Spleen (tissue), 7 donors: ENCODE measurements around the gene CACNA2D1.

Source experiments
- CTCF ChIP-seq, 11 experiments: fragments of 200-600 bp in 7 of 11; fragments of 450-650 bp in 4 of 11; sonication (generic) in 4 of 11; IDR thresholded peaks in 8 of 11; conservative IDR thresholded peaks in 3 of 11; 1 replicate in 7 of 11; 2 replicates in 4 of 11; pipeline versions ENCODE4 v1.4.0 to v1.8.0; 2016 to 2021; ENCODE audit warnings: antibody characterized with exemption in 11 of 11, inconsistent platforms in 4 of 11, mild to moderate bottlenecking in 1 of 11
- POLR2A ChIP-seq, 3 donors: fragments of 450-650 bp; IDR thresholded peaks; one replicate each; pipeline ENCODE4 v1.5.1; 2017; ENCODE audit warnings: antibody characterized with exemption in 3 of 3, mild to moderate bottlenecking in 1 of 3
- donor health status: DM: no; HTN: no; CAD: no; lungs with moderate emphysema.
- donor health status: DM: no; HTN: no; CAD: no.
- donor health status: DM: no; HTN: no; CAD: no.

GRCh38 chr7:82419200-82419599 lies 24.4 kb downstream of the CACNA2D1 start:
- TF ChIP-seq CTCF (IDR thresholded peaks at IDR 0.05 in 8 of 11, conservative IDR thresholded peaks at IDR 0.05 in 3 of 11) (no peak), POLR2A (IDR thresholded peaks at IDR 0.05) (no peak)
